ENCODE data around the gene PSMF1.

DNA sequence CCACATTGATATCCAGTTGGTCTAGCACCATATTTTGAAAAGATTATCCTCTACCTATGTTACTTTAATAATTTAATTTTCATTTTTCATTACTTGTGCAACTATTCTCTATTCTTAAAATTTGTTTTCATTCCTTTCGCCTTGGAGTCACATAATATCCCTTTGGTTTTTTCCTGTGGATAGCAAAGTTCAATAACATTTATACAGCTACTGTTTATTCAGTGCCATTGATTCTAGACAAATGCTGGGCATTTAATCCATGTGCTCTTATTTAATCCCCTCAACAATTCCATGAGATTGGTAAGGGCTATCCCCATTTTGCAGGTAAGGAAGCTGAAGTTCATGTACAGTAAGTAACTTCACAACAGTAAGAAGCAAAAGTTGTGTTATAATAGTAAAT lies 32.6 kb downstream of the PSMF1 start:
- no peak for TF ChIP-seq POLR2A (IDR thresholded peaks at IDR 0.05; ENCODE audit: low read depth, low read length)
- TF ChIP-seq RAD21 (IDR thresholded peaks at IDR 0.05; ENCODE audit: low read length): no peak
- TF ChIP-seq, protein P1, sequence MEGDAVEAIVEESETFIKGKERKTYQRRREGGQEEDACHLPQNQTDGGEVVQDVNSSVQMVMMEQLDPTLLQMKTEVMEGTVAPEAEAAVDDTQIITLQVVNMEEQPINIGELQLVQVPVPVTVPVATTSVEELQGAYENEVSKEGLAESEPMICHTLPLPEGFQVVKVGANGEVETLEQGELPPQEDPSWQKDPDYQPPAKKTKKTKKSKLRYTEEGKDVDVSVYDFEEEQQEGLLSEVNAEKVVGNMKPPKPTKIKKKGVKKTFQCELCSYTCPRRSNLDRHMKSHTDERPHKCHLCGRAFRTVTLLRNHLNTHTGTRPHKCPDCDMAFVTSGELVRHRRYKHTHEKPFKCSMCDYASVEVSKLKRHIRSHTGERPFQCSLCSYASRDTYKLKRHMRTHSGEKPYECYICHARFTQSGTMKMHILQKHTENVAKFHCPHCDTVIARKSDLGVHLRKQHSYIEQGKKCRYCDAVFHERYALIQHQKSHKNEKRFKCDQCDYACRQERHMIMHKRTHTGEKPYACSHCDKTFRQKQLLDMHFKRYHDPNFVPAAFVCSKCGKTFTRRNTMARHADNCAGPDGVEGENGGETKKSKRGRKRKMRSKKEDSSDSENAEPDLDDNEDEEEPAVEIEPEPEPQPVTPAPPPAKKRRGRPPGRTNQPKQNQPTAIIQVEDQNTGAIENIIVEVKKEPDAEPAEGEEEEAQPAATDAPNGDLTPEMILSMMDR (conservative IDR thresholded peaks at IDR 0.05; ENCODE audit: low read depth, low read length): no peak

All from IMR-90 (cell line).